ENCODE data around the gene RHOD. TPM values are rescaled to one million over a fixed set of nuclear protein-coding genes. Genes with fewer than 3 reads are reported as not detected.

Gene RHOD
- total RNA-seq, 1 donor from 2014 or later = 12.2 TPM

GRCh38 chr11:67114275-67114896 lies 57.7 kb downstream of the RHOD start:
- no peak overlapping the region for H3K27ac ChIP-seq
- TF ChIP-seq CTCF (IDR thresholded peaks at IDR 0.05) = no peak
- H3K27me3 ChIP-seq (ENCODE audit: low read depth) = no peaks in the 10 kb centered on the region
- H3K4me3 ChIP-seq = no peak overlapping the region
- ATAC-seq = no peak
- DNase-seq = no peak
- H3K9me3 ChIP-seq = no peaks in the 10 kb centered on the region
- no peaks in the 10 kb centered on the region for H3K36me3 ChIP-seq
- intact Hi-C loops (cut with DNase I) = no loop called here
- peaks cover 20% of the 10 kb centered on the region for H3K4me1 ChIP-seq

- Histone ChIP-seq H3K4me1 (peaks cover 21% of the 10 kb centered on the region), H3K9me3 (no peaks in the 10 kb centered on the region), H3K4me3 (no peak overlapping the region), H3K36me3 (peaks cover 2% of the 10 kb centered on the region), H3K27me3 (ENCODE audit: low read depth) (no peaks in the 10 kb centered on the region), H3K27ac (no peak overlapping the region)
- ATAC-seq = no peak
- DNase-seq = no peak
- intact Hi-C loops (cut with DNase I) = no loop called here
- TF ChIP-seq CTCF (IDR thresholded peaks at IDR 0.05) = no peak
Measured at GRCh38 chr11:67116758-67117105, 60.1 kb downstream of the RHOD start.

- Histone ChIP-seq H3K36me3 (peaks cover 6% of the 10 kb centered on the region), H3K27ac (peak overlapping the region; percentile 98), H3K4me1 (peaks cover 26% of the 10 kb centered on the region), H3K4me3 (peak overlapping the region; percentile 52), H3K27me3 (ENCODE audit: low read depth) (no peaks in the 10 kb centered on the region), H3K9me3 (no peaks in the 10 kb centered on the region)
- ATAC-seq (no peak), DNase-seq (no peak)
- no peak for TF ChIP-seq CTCF (IDR thresholded peaks at IDR 0.05)
- intact Hi-C loops (cut with DNase I) = no loop called here
Measured at GRCh38 chr11:67117176-67117575, 60.5 kb downstream of the RHOD start.

- TF ChIP-seq CTCF (IDR thresholded peaks at IDR 0.05) = no peak
- intact Hi-C loops (cut with DNase I) = no loop called here
- H3K36me3 ChIP-seq = peaks cover 8% of the 10 kb centered on the region
- peak overlapping the region; percentile 63 for H3K4me3 ChIP-seq
- H3K9me3 ChIP-seq = no peaks in the 10 kb centered on the region
- peaks cover 31% of the 10 kb centered on the region for H3K4me1 ChIP-seq
- peak overlapping the region; percentile 98 for H3K27ac ChIP-seq
- peak; percentile 67 for DNase-seq
- H3K27me3 ChIP-seq (ENCODE audit: low read depth) = no peaks in the 10 kb centered on the region
- no peak for ATAC-seq
Measured at GRCh38 chr11:67117672-67118180, 61.1 kb downstream of the RHOD start.

GRCh38 chr11:67118181-67118766 lies 61.6 kb downstream of the RHOD start:
- peak; percentile 10 to 36 for ATAC-seq
- Histone ChIP-seq H3K4me1 (peaks cover 37% of the 10 kb centered on the region), H3K27me3 (ENCODE audit: low read depth) (no peaks in the 10 kb centered on the region), H3K27ac (peak overlapping the region; percentile 98), H3K36me3 (peaks cover 8% of the 10 kb centered on the region), H3K4me3 (peak overlapping the region; percentile 63), H3K9me3 (no peaks in the 10 kb centered on the region)
- TF ChIP-seq CTCF (IDR thresholded peaks at IDR 0.05) = no peak
- peak; percentile 69 for DNase-seq
- intact Hi-C loops (cut with DNase I) = no loop called here
